HCT116 (cell line): ENCODE results near the gene ESRP2. TPM values are rescaled to one million over a fixed set of nuclear protein-coding genes. Genes with fewer than 3 reads are reported as not detected.

Source experiments
- ATAC-seq: fragments of 200-7000 bp; cut with Tn5 transposase; 2 replicates; pipeline ENCODE4 v1.9.1; 2020; ENCODE audit warnings: mild to moderate bottlenecking, moderate library complexity
- BruUV-seq: library from RNA; stranded (reverse); fragments of 400-500 nt; replicated peaks from 2 replicates; lab custom pipeline; 2021; lab: Mats Ljungman, UMichigan
- CTCF ChIA-PET: fragments of 300-600 bp; sonication (Branson Sonifier 250); formaldehyde crosslinking; loops from one replicate; lab custom pipeline; 2021; ENCODE audit warnings: antibody characterized with exemption; lab: Charles Lee
- POLR2A ChIA-PET: fragments of 300-600, 350-600 bp; sonication (Branson Sonifier 250); formaldehyde crosslinking; loops from one replicate; lab custom pipeline; 2021; ENCODE audit warnings: antibody characterized with exemption; lab: Charles Lee
- RAD21 ChIA-PET, 2 experiments: fragments of 300-600 bp; sonication (Branson Sonifier 250); formaldehyde crosslinking; loops; one replicate each; lab custom pipeline; 2023; ENCODE audit warnings: low total read pairs in 2 of 2; ENCODE audit not compliant: uncharacterized antibody in 2 of 2, unreplicated experiment in 2 of 2, low non-redundant PET in 1 of 2; lab: Charles Lee
- DNase-seq: peaks from one replicate; pipeline ENCODE4 v3.0.0-alpha.2; 2010; ENCODE audit warnings: low read depth, low spot score
- H2AFZ ChIP-seq: fragments of 200-600 bp; shearing (Covaris generic), sonication (generic); 2 replicates; pipeline ENCODE4 v1.6.1; 2017; ENCODE audit warnings: low read depth, mixed run types, mixed read lengths, antibody characterized with exemption, low read length; ENCODE audit not compliant: poor library complexity, severe bottlenecking
- H3K27ac ChIP-seq: 2 replicates; pipeline ENCODE4 v1.5.1; 2012; ENCODE audit warnings: low read depth, low read length
- H3K27me3 ChIP-seq: fragments of 200-600 bp; sonication (generic); 2 replicates; pipeline ENCODE4 v1.6.1; 2016; ENCODE audit warnings: mixed run types, low read length, mixed read lengths; ENCODE audit not compliant: insufficient read depth
- H3K36me3 ChIP-seq, 2 experiments: fragments of 200-500 bp in 1 of 2; fragments of 200-600 bp in 1 of 2; sonication (Bioruptor generic) in 1 of 2; sonication (generic) in 1 of 2; 2 replicates each; pipeline versions ENCODE4 v1.5.1 to v1.6.1; 2014 to 2016; ENCODE audit warnings: low read length in 2 of 2, inconsistent platforms in 1 of 2, mixed read lengths in 1 of 2, mixed run types in 1 of 2; ENCODE audit not compliant: insufficient read depth in 2 of 2, control insufficient read depth in 1 of 2
- H3K4me1 ChIP-seq, 2 experiments: fragments of 200-600 bp in 1 of 2; sonication (generic) in 1 of 2; 2 replicates each; pipeline versions ENCODE4 v1.5.1 to v1.6.1; 2012 to 2017; ENCODE audit warnings: low read length in 2 of 2, inconsistent platforms in 1 of 2, mild to moderate bottlenecking in 1 of 2, mixed read lengths in 1 of 2, mixed run types in 1 of 2, moderate library complexity in 1 of 2; ENCODE audit not compliant: insufficient read depth in 2 of 2, control insufficient read depth in 1 of 2
- H3K4me2 ChIP-seq: fragments of 200-600 bp; sonication (generic); 2 replicates; pipeline ENCODE4 v1.6.1; 2017; ENCODE audit warnings: mixed run types, low read length, mixed read lengths
- H3K4me3 ChIP-seq, 2 experiments: fragments of 200-600 bp in 1 of 2; sonication (generic) in 1 of 2; replicated peaks in 1 of 2; 2 replicates each; pipeline ENCODE4 v1.5.1; 2011 to 2016; ENCODE audit warnings: low read length in 2 of 2, control low read depth in 1 of 2, low read depth in 1 of 2, mild to moderate bottlenecking in 1 of 2, mixed read lengths in 1 of 2, mixed run types in 1 of 2
- H3K79me2 ChIP-seq: fragments of 200-600 bp; sonication (generic); 2 replicates; pipeline ENCODE4 v1.6.1; 2017; ENCODE audit warnings: mild to moderate bottlenecking, mixed run types, low read length, moderate library complexity, mixed read lengths; ENCODE audit not compliant: insufficient read depth
- H3K9ac ChIP-seq: fragments of 200-600 bp; sonication (generic); 2 replicates; pipeline ENCODE4 v1.6.1; 2016; ENCODE audit warnings: low read length, mixed read lengths
- H3K9me2 ChIP-seq: fragments of 200-600 bp; sonication (generic), shearing (Covaris generic); 2 replicates; pipeline ENCODE4 v1.6.1; 2017; ENCODE audit warnings: mixed run types, mild to moderate bottlenecking, moderate library complexity; ENCODE audit not compliant: insufficient read depth
- H3K9me3 ChIP-seq, 2 experiments: fragments of 200-500 bp in 1 of 2; fragments of 200-600 bp in 1 of 2; sonication (Bioruptor generic) in 1 of 2; sonication (generic) in 1 of 2; 2 replicates each; pipeline ENCODE4 v1.6.1; 2014 to 2017; ENCODE audit warnings: low read length in 2 of 2, mixed read lengths in 2 of 2, inconsistent platforms in 1 of 2, low read depth in 1 of 2, mild to moderate bottlenecking in 1 of 2, mixed run types in 1 of 2, moderate library complexity in 1 of 2; ENCODE audit not compliant: control insufficient read depth in 1 of 2, insufficient read depth in 1 of 2
- H4K20me1 ChIP-seq: fragments of 200-600 bp; sonication (generic), shearing (Covaris generic); 2 replicates; pipeline ENCODE4 v1.6.1; 2017; ENCODE audit warnings: mixed run types, mild to moderate bottlenecking, moderate library complexity; ENCODE audit not compliant: insufficient read depth
- ATF3 ChIP-seq: IDR thresholded peaks from 2 replicates; pipeline ENCODE4 v1.6.1; 2012
- CBX3 ChIP-seq: IDR thresholded peaks from 2 replicates; pipeline ENCODE4 v1.6.1; 2012; ENCODE audit warnings: low read depth
- CEBPB ChIP-seq: IDR thresholded peaks from 2 replicates; pipeline ENCODE4 v1.6.1; 2012; ENCODE audit warnings: low read depth
- CTCF ChIP-seq, 3 experiments: fragments of 200-600 bp in 1 of 3; sonication (generic) in 1 of 3; IDR thresholded peaks in 2 of 3; conservative IDR thresholded peaks in 1 of 3; 2 replicates each; pipeline ENCODE4 v1.5.1; 2012 to 2017; ENCODE audit warnings: low read depth in 2 of 3, low read length in 2 of 3, antibody characterized with exemption in 1 of 3, borderline replicate concordance in 1 of 3, control low read depth in 1 of 3, mild to moderate bottlenecking in 1 of 3, mixed read lengths in 1 of 3, mixed run types in 1 of 3, moderate library complexity in 1 of 3; ENCODE audit not compliant: insufficient read depth in 1 of 3
- ELF1 ChIP-seq: IDR thresholded peaks from 2 replicates; pipeline ENCODE4 v1.6.1; 2012; ENCODE audit warnings: low read depth, borderline replicate concordance
- EZH2phosphoT487 ChIP-seq: fragments of 200-600 bp; IDR thresholded peaks from 2 replicates; pipeline ENCODE4 v1.6.1; 2018; ENCODE audit warnings: antibody characterized with exemption, borderline replicate concordance
- YY1 ChIP-seq: IDR thresholded peaks from 2 replicates; pipeline ENCODE4 v1.6.1; 2011; ENCODE audit warnings: low read length, low read depth, moderate library complexity, mild to moderate bottlenecking; ENCODE audit not compliant: insufficient replicate concordance; ENCODE audit errors: extremely low read depth
- ZNF274 ChIP-seq: fragments of 200-500 bp; sonication (Bioruptor generic); IDR thresholded peaks from 2 replicates; pipeline ENCODE4 v1.6.1; 2014; ENCODE audit warnings: mild to moderate bottlenecking, low read depth, low read length, inconsistent platforms
- intact Hi-C: fragments of 100-400 bp; cut with micrococcal nuclease; formaldehyde crosslinking; loops from 2 replicates; pipeline ENCODE4 v1.10.0; 2022
- total RNA-seq: library from RNA; stranded (reverse); gene quantifications from one replicate; pipeline ENCODE4 v1.2.1, GENCODE V29; 2021; ENCODE audit not compliant: unreplicated experiment

Gene ESRP2
- total RNA-seq, 1 experiment from 2014 or later = 42.5 TPM

DNA sequence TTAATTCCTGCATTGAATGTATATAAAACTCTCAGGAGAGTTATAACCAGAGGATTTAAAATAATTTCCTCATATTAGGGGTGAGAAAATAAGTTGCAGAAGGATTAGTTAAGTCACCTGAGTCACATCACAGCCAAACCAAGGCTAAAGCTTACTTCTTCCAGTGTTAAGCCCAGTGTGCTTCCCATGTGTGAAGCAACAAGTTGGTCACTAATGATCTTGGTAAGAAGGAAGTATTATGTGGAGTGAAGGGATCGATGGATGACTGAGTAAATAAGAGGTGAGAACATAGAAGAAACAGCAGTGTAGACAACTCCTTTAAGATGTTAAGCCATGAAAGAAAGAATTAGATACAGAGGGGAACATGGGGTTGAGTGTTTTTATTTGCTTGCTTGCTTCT, 20.6 kb downstream of the ESRP2 start:
- POLR2A ChIA-PET = interaction anchor here (0.6 kb wide), 1 partner anchor 11 kb away, joined by 6 read pairs; no protein-coding TSS in a partner anchor

More for the DNA sequence above, 20.6 kb downstream of the ESRP2 start:
- Histone ChIP-seq H3K79me2 (no peaks in the 10 kb centered on the region), H3K36me3 (no peaks in the 10 kb centered on the region), H3K4me1 (no peaks in the 10 kb centered on the region), H3K9ac (no peak overlapping the region)
- no TSS peak for BruUV-seq
- RAD21 ChIA-PET = no interaction called here
- no peak for DNase-seq
- TF ChIP-seq ZNF274 = no peak
- TF ChIP-seq CBX3 = no peak
- no peak for TF ChIP-seq YY1
- no peak for TF ChIP-seq ATF3
- TF ChIP-seq ELF1 = no peak
- no peak for TF ChIP-seq EZH2phosphoT487
- TF ChIP-seq CTCF (IDR thresholded peaks at IDR 0.05 in 2 of 3, conservative IDR thresholded peaks at IDR 0.05 in 1 of 3; ENCODE audit: borderline replicate concordance in 1 of 3, insufficient read depth in 1 of 3, low read depth in 2 of 3, low read length in 2 of 3) = no peak
- no peak for TF ChIP-seq CEBPB
- TF ChIP-seq, all 23 proteins: peak for 0
- no peaks in the 10 kb centered on the region for H3K9me2 ChIP-seq
- H3K4me3 ChIP-seq = no peak overlapping the region
- no peaks in the 10 kb centered on the region for H3K9me3 ChIP-seq
- ATAC-seq = no peak
- no peaks in the 10 kb centered on the region for H4K20me1 ChIP-seq
- H2AFZ ChIP-seq = no peak overlapping the region
- CTCF ChIA-PET = no interaction called here
- H3K4me2 ChIP-seq = no peak overlapping the region
- intact Hi-C loops = no loop called here
- no peak overlapping the region for H3K27ac ChIP-seq
- no peaks in the 10 kb centered on the region for H3K27me3 ChIP-seq
